Subcutaneous adipose tissue (tissue), 4 donors: Measurements from ENCODE around the gene BNIP3. TPM values are rescaled to one million over a fixed set of nuclear protein-coding genes. Genes with fewer than 3 reads are reported as not detected.

Experiments used
- total RNA-seq, 4 donors: library from RNA; depleted of rRNA; stranded (reverse); fragments of >200 nt; gene quantifications; one replicate each; pipeline ENCODE4 v1.1.0, GENCODE V29; 2016
- TF ChIP-seq, protein P1 (sequence below): fragments of 450-650 bp; IDR thresholded peaks from one replicate; pipeline ENCODE4 v1.5.1; 2016; ENCODE audit warnings: low read depth, mild to moderate bottlenecking, control low read depth, antibody characterized with exemption, moderate library complexity

Gene BNIP3
- total RNA-seq, 4 donors from 2014 or later: 126 to 186 (median 157) TPM

DNA sequence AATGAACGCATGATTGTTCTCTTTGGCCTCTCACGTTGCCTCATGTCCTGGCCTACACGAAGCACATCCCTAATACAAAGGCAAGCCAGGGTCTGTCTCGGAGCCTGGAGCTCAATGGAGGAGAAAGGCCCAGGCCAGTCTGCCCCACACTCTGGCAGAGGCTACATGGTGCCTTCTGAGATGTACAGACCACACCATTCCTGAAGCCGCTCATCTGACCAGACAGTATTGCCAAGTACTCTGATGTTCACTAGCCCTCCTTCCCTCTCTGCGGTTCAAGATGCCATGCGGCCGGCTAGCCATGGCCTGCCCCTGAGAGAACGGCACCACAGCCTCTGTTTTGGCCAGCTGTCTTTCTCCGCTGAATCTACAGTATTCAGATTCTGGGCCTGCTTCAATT lies 5.9 kb downstream of the BNIP3 start:
- TF ChIP-seq, protein P1, sequence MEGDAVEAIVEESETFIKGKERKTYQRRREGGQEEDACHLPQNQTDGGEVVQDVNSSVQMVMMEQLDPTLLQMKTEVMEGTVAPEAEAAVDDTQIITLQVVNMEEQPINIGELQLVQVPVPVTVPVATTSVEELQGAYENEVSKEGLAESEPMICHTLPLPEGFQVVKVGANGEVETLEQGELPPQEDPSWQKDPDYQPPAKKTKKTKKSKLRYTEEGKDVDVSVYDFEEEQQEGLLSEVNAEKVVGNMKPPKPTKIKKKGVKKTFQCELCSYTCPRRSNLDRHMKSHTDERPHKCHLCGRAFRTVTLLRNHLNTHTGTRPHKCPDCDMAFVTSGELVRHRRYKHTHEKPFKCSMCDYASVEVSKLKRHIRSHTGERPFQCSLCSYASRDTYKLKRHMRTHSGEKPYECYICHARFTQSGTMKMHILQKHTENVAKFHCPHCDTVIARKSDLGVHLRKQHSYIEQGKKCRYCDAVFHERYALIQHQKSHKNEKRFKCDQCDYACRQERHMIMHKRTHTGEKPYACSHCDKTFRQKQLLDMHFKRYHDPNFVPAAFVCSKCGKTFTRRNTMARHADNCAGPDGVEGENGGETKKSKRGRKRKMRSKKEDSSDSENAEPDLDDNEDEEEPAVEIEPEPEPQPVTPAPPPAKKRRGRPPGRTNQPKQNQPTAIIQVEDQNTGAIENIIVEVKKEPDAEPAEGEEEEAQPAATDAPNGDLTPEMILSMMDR: no peak

DNA sequence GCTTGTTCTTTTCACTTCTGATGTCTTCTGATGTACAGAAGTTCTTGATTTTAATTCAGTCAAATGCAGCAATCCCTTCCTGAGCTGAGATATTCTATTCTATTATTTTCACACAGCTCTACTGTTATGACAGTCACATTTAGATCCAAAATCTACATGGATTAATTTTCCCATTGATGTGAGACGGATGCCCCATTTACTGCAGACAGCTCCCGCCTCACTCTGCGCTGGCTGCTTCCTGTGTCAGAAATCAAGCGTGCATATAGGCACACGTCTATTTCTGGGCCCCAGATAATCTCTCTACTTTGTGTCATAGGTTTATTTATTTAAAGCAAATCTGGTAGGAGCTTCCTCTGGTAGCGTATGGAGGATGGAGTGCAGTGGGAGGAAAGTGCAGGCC lies 6.7 kb downstream of the BNIP3 start:
- TF ChIP-seq, protein P1: no peak

DNA sequence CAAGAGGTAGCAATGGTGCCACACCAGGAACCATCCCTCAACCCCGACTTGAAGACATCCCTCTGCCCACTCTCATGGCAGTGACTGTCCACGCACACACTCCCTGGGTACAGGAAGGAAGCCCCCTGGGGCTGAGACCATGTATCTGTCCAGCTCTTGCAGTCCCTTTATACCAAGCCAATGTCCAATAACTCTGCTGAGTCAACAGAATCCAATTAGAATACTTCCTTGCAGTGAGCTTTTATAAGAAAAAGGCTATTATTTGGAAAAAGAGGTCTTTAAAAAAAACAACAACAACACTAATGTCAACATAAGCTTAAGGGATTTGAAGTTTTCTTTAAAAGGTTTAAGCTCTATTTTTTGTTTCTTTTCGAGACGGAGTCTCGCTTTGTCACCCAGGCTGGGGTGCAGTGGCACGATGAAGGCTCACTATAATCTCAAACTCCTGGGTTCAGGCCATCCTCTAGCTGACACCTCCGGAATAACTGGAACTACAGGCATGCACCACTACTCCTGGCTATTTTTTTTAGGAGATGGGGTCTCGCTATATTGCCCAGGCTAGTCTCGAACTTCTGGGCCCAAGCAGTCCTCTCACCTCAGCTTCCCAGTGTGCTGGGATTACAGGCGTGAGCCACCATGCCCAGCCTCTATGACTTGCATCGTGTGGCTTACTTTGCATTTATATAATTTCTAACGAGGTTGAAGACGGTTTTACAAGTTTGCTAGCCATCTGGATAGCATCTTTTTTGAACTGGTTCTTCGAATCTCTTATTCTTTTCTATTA lies 7.5 kb downstream of the BNIP3 start:
- TF ChIP-seq, protein P1: no peak

DNA sequence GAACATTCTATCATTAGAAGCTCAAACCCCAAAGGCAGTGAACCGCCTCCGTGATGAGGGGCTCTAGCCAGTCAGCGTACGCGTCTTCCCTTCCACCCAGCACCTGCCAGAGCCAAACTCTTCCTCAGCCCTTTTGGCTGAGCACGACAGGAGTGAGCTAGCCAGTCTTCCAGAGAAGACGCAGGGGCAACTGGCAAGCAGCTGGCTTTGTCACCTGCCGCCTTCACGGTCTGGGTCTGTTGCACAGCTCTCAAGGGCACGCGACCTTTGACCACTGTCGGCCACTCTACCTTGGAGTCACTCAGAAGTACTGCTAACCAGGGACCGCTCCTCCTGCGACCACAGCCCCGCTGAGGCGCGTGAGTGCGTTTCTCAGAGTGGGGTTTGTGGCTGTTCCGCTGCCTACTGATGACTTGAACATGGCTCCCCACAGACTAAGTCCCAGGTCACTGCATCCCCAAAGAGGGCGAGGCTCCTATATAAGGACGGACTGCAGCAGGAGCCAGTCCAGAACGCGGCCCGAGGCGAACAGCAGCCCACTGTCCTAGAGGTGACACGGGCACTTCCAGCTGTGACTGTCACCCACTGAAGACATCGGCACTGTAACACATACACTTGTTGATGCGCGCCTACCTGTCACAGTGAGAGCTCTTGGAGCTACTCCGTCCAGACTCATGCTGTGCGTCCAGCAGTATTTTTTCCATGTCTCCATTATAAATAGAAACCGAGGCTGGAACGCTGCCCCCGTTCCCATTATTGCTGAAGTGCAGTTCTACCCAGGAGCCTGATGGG lies 8.4 kb downstream of the BNIP3 start:
- TF ChIP-seq, protein P1: no peak

DNA sequence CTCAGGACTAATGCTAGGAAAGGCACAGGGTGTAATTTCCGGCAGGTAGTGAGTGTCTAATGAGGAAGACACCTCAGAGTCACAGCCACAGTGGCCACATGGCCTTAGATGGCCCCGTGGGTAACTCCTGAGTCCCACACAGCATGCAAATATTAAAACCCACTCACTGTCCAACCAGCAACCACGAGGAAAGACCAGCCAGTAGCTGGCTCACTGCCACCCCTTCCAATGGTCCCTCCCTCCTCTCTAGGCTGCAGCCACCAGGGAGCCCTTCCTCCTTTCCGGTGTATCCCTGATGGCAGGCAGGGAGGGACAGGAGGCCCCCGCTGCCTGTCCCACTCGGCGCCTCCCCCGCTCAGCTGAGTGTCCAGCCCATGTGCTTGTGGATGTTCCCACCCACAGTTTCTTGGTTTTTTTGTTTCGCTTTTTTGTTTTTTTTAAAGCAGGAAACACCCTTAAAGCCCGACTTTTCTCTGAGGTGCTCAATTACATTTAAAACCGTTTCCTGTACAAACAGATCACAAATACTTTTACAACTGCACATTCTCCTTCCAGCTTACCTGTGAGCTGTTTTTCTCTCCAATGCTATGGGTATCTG lies 9.2 kb downstream of the BNIP3 start:
- TF ChIP-seq, protein P1: no peak

DNA sequence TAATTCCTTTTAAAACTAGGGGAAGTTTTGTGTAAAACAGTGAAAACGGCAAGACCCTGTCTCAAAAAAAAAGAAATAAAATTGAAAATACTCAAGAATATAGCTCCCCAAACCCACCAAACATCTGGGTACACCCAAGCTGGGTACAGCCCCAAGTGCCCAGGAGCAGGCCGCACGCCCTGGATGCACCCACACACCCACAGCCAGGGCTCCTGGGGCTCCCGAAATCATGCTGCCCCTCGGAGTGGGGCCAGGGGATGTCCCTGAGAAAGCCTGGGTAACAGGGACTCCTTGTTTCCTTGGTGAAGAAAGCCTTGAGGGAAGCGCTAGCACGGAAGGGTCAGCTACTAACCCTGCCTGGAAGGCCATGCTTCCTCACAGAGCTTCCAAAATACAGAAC lies 10.1 kb downstream of the BNIP3 start:
- TF ChIP-seq, protein P1: no peak

DNA sequence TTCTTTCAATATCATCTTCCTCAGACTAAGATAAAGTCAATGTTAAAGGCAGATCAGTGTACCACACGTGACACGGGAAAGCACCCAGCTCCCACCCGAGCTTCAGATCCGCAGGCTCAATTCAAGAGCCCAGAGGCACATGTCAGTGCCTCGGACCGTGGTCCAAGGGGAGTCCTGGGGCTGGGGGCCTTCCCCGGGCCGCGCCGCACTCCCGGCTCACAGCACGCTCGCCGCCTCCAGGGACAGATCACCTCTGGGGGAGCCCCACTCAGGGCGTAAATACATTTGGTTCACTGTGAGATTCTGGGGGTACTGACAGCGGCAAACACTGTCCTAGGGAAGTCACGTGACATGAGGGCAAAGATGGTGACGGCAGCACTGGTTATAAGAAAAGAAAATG lies 10.8 kb downstream of the BNIP3 start:
- TF ChIP-seq, protein P1: no peak
